ENCODE results near the gene DUSP23.

DUSP23 gene

GRCh38 chr1:159827102-159827490, 46.3 kb downstream of the DUSP23 start:
- TF ChIP-seq POLR2AphosphoS5 (IDR thresholded peaks at IDR 0.05; ENCODE audit: low read depth, low read length) = no peak
- TF ChIP-seq SIN3A (IDR thresholded peaks at IDR 0.05; ENCODE audit: borderline replicate concordance, insufficient read depth, low read length) = no peak
- no peak for TF ChIP-seq REST (IDR thresholded peaks at IDR 0.05; ENCODE audit: insufficient read depth in 1 of 2, low read depth in 2 of 2, low read length in 2 of 2)
- TF ChIP-seq TAF1 (IDR thresholded peaks at IDR 0.05; ENCODE audit: borderline replicate concordance, insufficient read depth, low read length) = no peak
- TF ChIP-seq FOXP2 (optimal IDR thresholded peaks at IDR 0.05; ENCODE audit: borderline replicate concordance, extremely low read depth, extremely low read length, insufficient read depth) = no peak

- TF ChIP-seq REST (IDR thresholded peaks at IDR 0.05; ENCODE audit: insufficient read depth in 1 of 2, low read depth in 2 of 2, low read length in 2 of 2) = no peak
- no peak for TF ChIP-seq POLR2AphosphoS5 (IDR thresholded peaks at IDR 0.05; ENCODE audit: low read depth, low read length)
- no peak for TF ChIP-seq FOXP2 (optimal IDR thresholded peaks at IDR 0.05; ENCODE audit: borderline replicate concordance, extremely low read depth, extremely low read length, insufficient read depth)
- no peak for TF ChIP-seq TAF1 (IDR thresholded peaks at IDR 0.05; ENCODE audit: borderline replicate concordance, insufficient read depth, low read length)
- no peak for TF ChIP-seq SIN3A (IDR thresholded peaks at IDR 0.05; ENCODE audit: borderline replicate concordance, insufficient read depth, low read length)
These were observed 46.8 kb downstream of the DUSP23 start for GRCh38 chr1:159827549-159827948.

DNA sequence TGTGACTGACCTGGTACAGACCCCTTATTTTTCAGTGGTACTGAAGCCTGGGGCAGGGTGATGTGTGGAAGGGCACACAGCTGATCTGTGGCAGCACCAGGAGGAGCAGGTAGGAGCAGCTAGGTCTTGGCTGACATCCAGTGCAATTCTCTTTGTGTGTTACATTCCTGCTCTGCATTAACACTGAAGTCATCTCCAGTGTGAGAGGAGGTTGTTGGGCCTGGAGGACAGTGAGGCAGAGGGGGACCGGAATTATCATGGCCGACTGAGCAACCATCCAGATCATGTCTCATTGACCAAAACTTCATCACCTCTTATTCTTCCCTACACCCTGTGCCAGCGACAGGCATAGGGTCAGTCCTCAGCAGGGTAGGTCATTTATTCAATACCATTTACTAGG, 47.4 kb downstream of the DUSP23 start:
- no peak for TF ChIP-seq TAF1 (IDR thresholded peaks at IDR 0.05; ENCODE audit: borderline replicate concordance, insufficient read depth, low read length)
- no peak for TF ChIP-seq POLR2AphosphoS5 (IDR thresholded peaks at IDR 0.05; ENCODE audit: low read depth, low read length)
- TF ChIP-seq REST (IDR thresholded peaks at IDR 0.05; ENCODE audit: insufficient read depth in 1 of 2, low read depth in 2 of 2, low read length in 2 of 2) = no peak

GRCh38 chr1:159828581-159829272, 48.0 kb downstream of the DUSP23 start:
- TF ChIP-seq POLR2AphosphoS5 (IDR thresholded peaks at IDR 0.05; ENCODE audit: low read depth, low read length) (no peak), FOXP2 (optimal IDR thresholded peaks at IDR 0.05; ENCODE audit: borderline replicate concordance, extremely low read depth, extremely low read length, insufficient read depth) (no peak), REST (IDR thresholded peaks at IDR 0.05; ENCODE audit: insufficient read depth in 1 of 2, low read depth in 2 of 2, low read length in 2 of 2) (no peak), SIN3A (IDR thresholded peaks at IDR 0.05; ENCODE audit: borderline replicate concordance, insufficient read depth, low read length) (no peak), TAF1 (IDR thresholded peaks at IDR 0.05; ENCODE audit: borderline replicate concordance, insufficient read depth, low read length) (no peak)

- TF ChIP-seq REST (IDR thresholded peaks at IDR 0.05; ENCODE audit: insufficient read depth in 1 of 2, low read depth in 2 of 2, low read length in 2 of 2) (no peak), SIN3A (IDR thresholded peaks at IDR 0.05; ENCODE audit: borderline replicate concordance, insufficient read depth, low read length) (no peak), FOXP2 (optimal IDR thresholded peaks at IDR 0.05; ENCODE audit: borderline replicate concordance, extremely low read depth, extremely low read length, insufficient read depth) (no peak), POLR2AphosphoS5 (IDR thresholded peaks at IDR 0.05; ENCODE audit: low read depth, low read length) (no peak), TAF1 (IDR thresholded peaks at IDR 0.05; ENCODE audit: borderline replicate concordance, insufficient read depth, low read length) (no peak)
These were observed 48.5 kb downstream of the DUSP23 start for GRCh38 chr1:159829273-159829634.

Data from PFSK-1 (cell line).